Endothelial cell of umbilical vein (primary cell): ENCODE results near the gene AUTS2. TPM values are rescaled to one million over a fixed set of nuclear protein-coding genes. Genes with fewer than 3 reads are reported as not detected.

ENCODE experiments used
- BruUV-seq: library from RNA; stranded (reverse); fragments of 400-500 nt; replicated peaks from 2 replicates; lab custom pipeline; 2021; lab: Mats Ljungman, UMichigan
- CTCF ChIA-PET: fragments of 300-600, 350-600 bp; sonication (Branson Sonifier 250); formaldehyde crosslinking; loops from one replicate; lab custom pipeline; 2021; ENCODE audit warnings: antibody characterized with exemption, inconsistent platforms; lab: Charles Lee
- POLR2A ChIA-PET: fragments of 300-600, 350-600 bp; sonication (Branson Sonifier 250); formaldehyde crosslinking; loops from one replicate; lab custom pipeline; 2021; ENCODE audit warnings: antibody characterized with exemption, inconsistent platforms; lab: Charles Lee
- DNase-seq: peaks from one replicate; pipeline ENCODE4 v3.0.0-alpha.2; 2011; ENCODE audit warnings: low read depth, low spot score
- FAIRE-seq: peaks from 2 replicates; lab custom pipeline; 2011; peaks lifted over from hg19 to GRCh38; lab: Jason Lieb, UNC
- H2AFZ ChIP-seq: 2 replicates; pipeline ENCODE4 v1.6.0; 2012; ENCODE audit warnings: low read depth, low read length, control low read depth, inconsistent platforms
- H3K27ac ChIP-seq: 2 replicates; pipeline ENCODE4 v1.5.1; 2011; ENCODE audit warnings: low read depth, mild to moderate bottlenecking, control low read depth, low read length, moderate library complexity; ENCODE audit not compliant: insufficient read depth
- H3K27me3 ChIP-seq, 2 experiments: 2 replicates each; pipeline versions ENCODE4 v1.6.0 to v1.6.1; 2011; ENCODE audit warnings: low read length in 2 of 2, mixed read lengths in 1 of 2; ENCODE audit not compliant: control insufficient read depth in 2 of 2, insufficient read depth in 2 of 2
- H3K36me3 ChIP-seq, 2 experiments: 2 replicates in 1 of 2; 3 replicates in 1 of 2; pipeline ENCODE4 v1.5.1; 2011; ENCODE audit warnings: low read length in 2 of 2, mild to moderate bottlenecking in 1 of 2, moderate library complexity in 1 of 2; ENCODE audit not compliant: control insufficient read depth in 2 of 2, insufficient read depth in 2 of 2; ENCODE audit errors: extremely low read depth in 1 of 2
- H3K4me1 ChIP-seq: 3 replicates; pipeline ENCODE4 v1.5.1; 2011; ENCODE audit warnings: mild to moderate bottlenecking, low read length; ENCODE audit not compliant: control insufficient read depth, insufficient read depth; ENCODE audit errors: extremely low read depth
- H3K4me2 ChIP-seq: 2 replicates; pipeline ENCODE4 v1.6.1; 2011; ENCODE audit warnings: low read length, control low read depth, mixed read lengths; ENCODE audit not compliant: insufficient read depth
- H3K4me3 ChIP-seq, 3 experiments: fragments of 200-600 bp in 1 of 3; sonication (generic), shearing (Covaris generic) in 1 of 3; replicated peaks in 1 of 3; 2 replicates each; pipeline ENCODE4 v1.5.1; 2011 to 2016; ENCODE audit warnings: control low read depth in 3 of 3, low read length in 3 of 3, mild to moderate bottlenecking in 2 of 3, inconsistent platforms in 1 of 3, low read depth in 1 of 3, moderate library complexity in 1 of 3; ENCODE audit not compliant: insufficient read depth in 1 of 3
- H3K79me2 ChIP-seq: 2 replicates; pipeline ENCODE4 v1.6.0; 2012; ENCODE audit warnings: low read length, inconsistent platforms; ENCODE audit not compliant: control insufficient read depth, insufficient read depth
- H3K9ac ChIP-seq: replicated peaks from 2 replicates; pipeline ENCODE3; 2011; ENCODE audit warnings: low read length, control low read depth; ENCODE audit not compliant: insufficient read depth; ENCODE audit errors: extremely low read depth
- H3K9me1 ChIP-seq: replicated peaks from 3 replicates; pipeline ENCODE4 v1.6.0; 2011; ENCODE audit warnings: mild to moderate bottlenecking, low read length; ENCODE audit not compliant: control insufficient read depth, insufficient read depth; ENCODE audit errors: extremely low read depth
- H3K9me3 ChIP-seq: replicated peaks from 2 replicates; pipeline ENCODE4 v1.5.1; 2012; ENCODE audit warnings: low read length, inconsistent platforms; ENCODE audit not compliant: control insufficient read depth, insufficient read depth
- H4K20me1 ChIP-seq: replicated peaks from 2 replicates; pipeline ENCODE3; 2011; ENCODE audit warnings: mild to moderate bottlenecking, low read length; ENCODE audit not compliant: control insufficient read depth, insufficient read depth; ENCODE audit errors: extremely low read depth
- EZH2 ChIP-seq: IDR thresholded peaks from 2 replicates; pipeline ENCODE4 v1.6.1; 2012; ENCODE audit warnings: borderline replicate concordance, low read depth, mild to moderate bottlenecking, moderate library complexity, low read length, inconsistent platforms; ENCODE audit not compliant: severe bottlenecking
- FOS ChIP-seq: IDR thresholded peaks from 2 replicates; pipeline ENCODE4 v1.6.1; 2011; ENCODE audit warnings: mild to moderate bottlenecking, low read length, moderate library complexity, borderline replicate concordance; ENCODE audit not compliant: insufficient read depth
- GATA2 ChIP-seq: IDR thresholded peaks from 2 replicates; pipeline ENCODE4 v1.7.0; 2011; ENCODE audit warnings: low read depth, mild to moderate bottlenecking, moderate library complexity, mixed read lengths, low read length; ENCODE audit not compliant: insufficient read length, insufficient read depth
- MYC ChIP-seq: IDR thresholded peaks from one replicate; pipeline ENCODE4 v1.6.1; 2011; ENCODE audit warnings: mild to moderate bottlenecking, low read depth, low read length
- dilution Hi-C: fragments of 300-500 bp; cut with MboI; formaldehyde crosslinking; loops from one replicate; pipeline ENCODE4 v1.15.0; 2019; ENCODE audit warnings: low sequenced_read_pairs; ENCODE audit not compliant: extremely low pct_ligation_motif_present
- intact Hi-C: fragments of 100-400 bp; cut with micrococcal nuclease; formaldehyde crosslinking; loops from one replicate; pipeline ENCODE4 v1.10.0; 2022
- polyA plus RNA-seq, 4 experiments: library from polyadenylated mRNA; depleted of rRNA in 3 of 4; stranded (reverse) in 3 of 4; unstranded in 1 of 4; fragments of >200 nt; gene quantifications; 2 replicates each; pipeline versions ENCODE4 v1.2.1 to v1.2.3, GENCODE V29; 2011 to 2012; ENCODE audit warnings: missing spikeins in 1 of 4
- total RNA-seq: library from RNA; stranded (reverse); gene quantifications from 2 replicates; pipeline ENCODE4 v1.2.3, GENCODE V29; 2021
- TF ChIP-seq, protein P1 (sequence below): IDR thresholded peaks from 2 replicates; pipeline ENCODE4 v1.6.1; 2011; ENCODE audit not compliant: insufficient read depth, insufficient read length
- TF ChIP-seq, protein P2 (sequence below), 2 donors: IDR thresholded peaks; 1 replicate in 1 of 2; 2 replicates in 1 of 2; pipeline ENCODE4 v1.5.1; 2011; ENCODE audit warnings: low read length in 2 of 2, mild to moderate bottlenecking in 2 of 2, moderate library complexity in 2 of 2, control low read depth in 1 of 2, inconsistent platforms in 1 of 2, low read depth in 1 of 2; ENCODE audit not compliant: insufficient read depth in 1 of 2; ENCODE audit errors: extremely low read depth in 1 of 2

Gene AUTS2
- total and polyA plus RNA-seq, 2 donors (not counting 3 experiments of a cell fraction or from before 2014, with no cell fraction given), result 0.59 to 8.0 TPM

DNA sequence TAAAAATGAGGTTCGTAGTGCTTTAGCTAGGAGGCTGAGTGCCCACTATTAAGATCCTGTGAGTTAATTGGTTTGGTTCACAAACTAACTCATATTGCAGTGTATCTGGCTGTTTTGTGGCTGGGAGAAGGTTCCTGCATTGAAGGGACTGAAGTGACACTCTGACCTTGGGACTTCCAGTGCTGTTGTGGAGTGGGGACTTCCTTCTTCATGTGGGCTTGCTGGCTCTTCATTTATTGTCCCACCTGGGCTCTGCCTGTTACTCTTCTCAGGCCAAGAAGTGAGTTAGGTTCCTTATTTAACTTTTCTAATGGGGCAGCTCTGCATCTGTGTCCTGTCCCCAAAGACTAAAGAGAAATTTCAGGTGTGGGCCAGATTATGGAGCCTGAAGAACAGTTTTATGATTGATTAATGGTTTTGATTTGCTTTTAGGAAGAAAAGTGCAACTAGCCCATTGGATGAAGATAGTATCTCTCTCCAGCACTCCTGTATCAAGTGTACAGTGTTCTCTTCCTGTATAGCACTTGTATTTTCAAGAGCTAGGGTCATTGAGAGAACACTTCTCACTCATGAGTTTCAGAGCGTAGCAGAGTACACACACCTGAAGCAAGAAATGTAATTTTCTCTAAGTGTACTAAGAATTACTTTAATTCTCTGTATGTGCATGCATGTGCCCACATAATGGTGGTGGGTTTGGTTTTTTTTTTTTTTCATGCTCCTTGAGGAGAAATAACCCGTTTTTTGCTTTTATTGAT is 54.8 kb downstream of the AUTS2 start:
- H3K79me2 ChIP-seq, result no peaks in the 10 kb centered on the region
- no TSS peak for BruUV-seq
- H3K4me3 ChIP-seq, result no peak overlapping the region
- H3K4me1 ChIP-seq, result no peaks in the 10 kb centered on the region
- DNase-seq, result no peak
- no peaks in the 10 kb centered on the region for H3K9me3 ChIP-seq
- H3K36me3 ChIP-seq, result no peaks in the 10 kb centered on the region
- ChIA-PET CTCF (no interaction called here), POLR2A (no interaction called here)
- no peak overlapping the region for H3K27ac ChIP-seq
- intact Hi-C loops (no loop called here), dilution Hi-C loops (no loop called here)
- no peak overlapping the region for H3K4me2 ChIP-seq
- H3K9ac ChIP-seq, result no peak overlapping the region
- no peak overlapping the region for H2AFZ ChIP-seq
- no peaks in the 10 kb centered on the region for H4K20me1 ChIP-seq
- TF ChIP-seq, protein P1, sequence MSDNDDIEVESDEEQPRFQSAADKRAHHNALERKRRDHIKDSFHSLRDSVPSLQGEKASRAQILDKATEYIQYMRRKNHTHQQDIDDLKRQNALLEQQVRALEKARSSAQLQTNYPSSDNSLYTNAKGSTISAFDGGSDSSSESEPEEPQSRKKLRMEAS, result no peak
- no peak for TF ChIP-seq GATA2
- no peak for TF ChIP-seq EZH2
- TF ChIP-seq FOS, result no peak
- H3K9me1 ChIP-seq, result no peaks in the 10 kb centered on the region
- FAIRE-seq, result no peak
- H3K27me3 ChIP-seq, result no peaks in the 10 kb centered on the region

DNA sequence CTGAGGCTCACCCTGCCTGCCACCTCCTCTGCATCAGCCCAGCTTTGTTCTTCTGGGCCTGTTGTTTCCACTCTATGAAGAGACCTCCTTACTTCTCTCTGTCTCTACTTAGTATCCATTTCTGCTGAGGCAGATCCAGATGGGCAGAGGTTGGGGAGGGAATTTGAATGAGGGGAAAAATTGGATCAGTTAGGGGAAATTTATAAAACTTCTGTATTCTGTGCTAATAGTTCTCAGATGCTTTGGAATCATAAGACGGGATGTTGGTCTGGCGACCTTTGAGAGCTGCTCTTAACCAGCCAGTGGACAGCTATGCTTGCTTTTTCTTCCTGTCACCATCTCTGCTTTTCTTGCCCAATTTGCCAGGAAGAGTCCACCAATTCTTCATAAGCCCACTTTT is 55.5 kb downstream of the AUTS2 start:
- no peak overlapping the region for H3K27ac ChIP-seq
- no peaks in the 10 kb centered on the region for H3K36me3 ChIP-seq
- TF ChIP-seq FOS (no peak), MYC (no peak), EZH2 (no peak)
- TF ChIP-seq, protein P2, sequence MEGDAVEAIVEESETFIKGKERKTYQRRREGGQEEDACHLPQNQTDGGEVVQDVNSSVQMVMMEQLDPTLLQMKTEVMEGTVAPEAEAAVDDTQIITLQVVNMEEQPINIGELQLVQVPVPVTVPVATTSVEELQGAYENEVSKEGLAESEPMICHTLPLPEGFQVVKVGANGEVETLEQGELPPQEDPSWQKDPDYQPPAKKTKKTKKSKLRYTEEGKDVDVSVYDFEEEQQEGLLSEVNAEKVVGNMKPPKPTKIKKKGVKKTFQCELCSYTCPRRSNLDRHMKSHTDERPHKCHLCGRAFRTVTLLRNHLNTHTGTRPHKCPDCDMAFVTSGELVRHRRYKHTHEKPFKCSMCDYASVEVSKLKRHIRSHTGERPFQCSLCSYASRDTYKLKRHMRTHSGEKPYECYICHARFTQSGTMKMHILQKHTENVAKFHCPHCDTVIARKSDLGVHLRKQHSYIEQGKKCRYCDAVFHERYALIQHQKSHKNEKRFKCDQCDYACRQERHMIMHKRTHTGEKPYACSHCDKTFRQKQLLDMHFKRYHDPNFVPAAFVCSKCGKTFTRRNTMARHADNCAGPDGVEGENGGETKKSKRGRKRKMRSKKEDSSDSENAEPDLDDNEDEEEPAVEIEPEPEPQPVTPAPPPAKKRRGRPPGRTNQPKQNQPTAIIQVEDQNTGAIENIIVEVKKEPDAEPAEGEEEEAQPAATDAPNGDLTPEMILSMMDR (IDR thresholded peaks at IDR 0.05; ENCODE audit: extremely low read depth in 1 of 2, insufficient read depth in 1 of 2, low read depth in 1 of 2, low read length in 2 of 2), result no peak
- no peaks in the 10 kb centered on the region for H3K9me3 ChIP-seq
- no peak overlapping the region for H3K9ac ChIP-seq
- DNase-seq (no peak), FAIRE-seq (no peak)
- H2AFZ ChIP-seq, result no peak overlapping the region
- no peak overlapping the region for H3K4me3 ChIP-seq
- no peaks in the 10 kb centered on the region for H3K4me1 ChIP-seq
- H3K4me2 ChIP-seq, result no peak overlapping the region
- no TSS peak for BruUV-seq
- POLR2A ChIA-PET, result no interaction called here
- no peaks in the 10 kb centered on the region for H3K79me2 ChIP-seq
- intact Hi-C loops, result no loop called here
- no peaks in the 10 kb centered on the region for H4K20me1 ChIP-seq
- dilution Hi-C loops, result no loop called here
- CTCF ChIA-PET, result no interaction called here
- no peaks in the 10 kb centered on the region for H3K9me1 ChIP-seq
- no peaks in the 10 kb centered on the region for H3K27me3 ChIP-seq
